ENCODE data around the gene GIMAP4. TPM values are rescaled to one million over a fixed set of nuclear protein-coding genes. Genes with fewer than 3 reads are reported as not detected.

Gene GIMAP4
- total and polyA plus RNA-seq, 2 donors (not counting 1 experiment from before 2014, with no cell fraction given), result 0.27 to 0.66 TPM

DNA sequence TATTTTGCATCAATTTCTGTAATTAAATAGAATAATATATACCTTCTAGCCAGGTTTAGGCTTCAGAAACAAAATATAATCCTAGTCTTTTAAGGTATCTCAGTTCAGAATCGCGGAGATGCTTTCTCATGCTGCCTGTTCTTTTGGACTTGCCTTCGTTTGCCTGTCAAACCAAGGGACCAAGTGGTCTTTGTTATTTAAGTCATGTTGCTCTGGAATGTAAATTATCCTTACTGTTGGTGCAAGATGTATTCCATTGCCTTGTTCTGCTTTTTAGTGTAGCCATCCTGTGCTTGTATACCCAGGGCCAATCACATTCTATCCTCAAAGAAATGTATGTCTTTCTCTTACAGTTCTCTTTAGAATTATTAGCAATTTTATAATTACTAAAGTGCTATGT is 1.1 kb upstream of the GIMAP4 start:
- no peak overlapping the region for H2AFZ ChIP-seq (ENCODE audit: insufficient read depth, low read depth, low read length, poor library complexity, severe bottlenecking)
- Mint-ChIP-seq H3K9me3 (ENCODE audit: insufficient read depth) (peaks cover 4% of the 10 kb centered on the region), H3K4me3 (no peak overlapping the region), H3K27me3 (peaks cover 12% of the 10 kb centered on the region), H3K27ac (no peak overlapping the region), H3K4me1 (no peaks in the 10 kb centered on the region)
- no peak overlapping the region for H3K4me2 ChIP-seq (replicated peaks; ENCODE audit: low read depth, low read length, poor library complexity, severe bottlenecking)
- H3K27ac ChIP-seq (ENCODE audit: low read length in 2 of 2), result no peak overlapping the region
- DNase-seq, result no peak
- H3K27me3 ChIP-seq (replicated peaks in 1 of 4; ENCODE audit: control extremely low read depth in 1 of 4, control insufficient read depth in 3 of 4, insufficient read depth in 4 of 4, low read length in 3 of 4), result peaks cover 0 to 4% (median 0%) of the 10 kb centered on the region in 4 experiments
- no peaks in the 10 kb centered on the region for H3K79me2 ChIP-seq (ENCODE audit: control insufficient read depth, insufficient read depth, low read length)
- intact Hi-C loops (cut with micrococcal nuclease), result no loop called here
- H4K20me1 ChIP-seq (ENCODE audit: control insufficient read depth, insufficient read depth, low read length, poor library complexity, severe bottlenecking), result no peaks in the 10 kb centered on the region
- ChIA-PET POLR2A (no interaction called here), CTCF (no interaction called here)
- H3K4me3 ChIP-seq (ENCODE audit: control extremely low read depth in 1 of 5, extremely low read depth in 1 of 5, insufficient read depth in 1 of 5, low read depth in 2 of 5, low read length in 4 of 5), result no peak overlapping the region
- WGBS (ENCODE audit: insufficient coverage), result 92% methylated on average over 3 of the region's 3 CpGs
- no peak overlapping the region for H3K9ac ChIP-seq (ENCODE audit: low read length)
- no peak for ATAC-seq (ENCODE audit: low read depth)
- no peaks in the 10 kb centered on the region for H3K4me1 ChIP-seq (ENCODE audit: control insufficient read depth in 2 of 2, insufficient read depth in 2 of 2, low read length in 2 of 2)
- H3K9me3 ChIP-seq (ENCODE audit: control extremely low read depth in 1 of 3, control insufficient read depth in 2 of 3, insufficient read depth in 1 of 3, low read length in 2 of 3), result peaks cover 3 to 5% (median 3%) of the 10 kb centered on the region in 3 donors
- H3K36me3 ChIP-seq (replicated peaks in 1 of 2; ENCODE audit: control extremely low read depth in 1 of 2, control insufficient read depth in 1 of 2, extremely low read depth in 1 of 2, insufficient read depth in 2 of 2, low read length in 1 of 2), result no peaks in the 10 kb centered on the region
- TF ChIP-seq, protein P1, sequence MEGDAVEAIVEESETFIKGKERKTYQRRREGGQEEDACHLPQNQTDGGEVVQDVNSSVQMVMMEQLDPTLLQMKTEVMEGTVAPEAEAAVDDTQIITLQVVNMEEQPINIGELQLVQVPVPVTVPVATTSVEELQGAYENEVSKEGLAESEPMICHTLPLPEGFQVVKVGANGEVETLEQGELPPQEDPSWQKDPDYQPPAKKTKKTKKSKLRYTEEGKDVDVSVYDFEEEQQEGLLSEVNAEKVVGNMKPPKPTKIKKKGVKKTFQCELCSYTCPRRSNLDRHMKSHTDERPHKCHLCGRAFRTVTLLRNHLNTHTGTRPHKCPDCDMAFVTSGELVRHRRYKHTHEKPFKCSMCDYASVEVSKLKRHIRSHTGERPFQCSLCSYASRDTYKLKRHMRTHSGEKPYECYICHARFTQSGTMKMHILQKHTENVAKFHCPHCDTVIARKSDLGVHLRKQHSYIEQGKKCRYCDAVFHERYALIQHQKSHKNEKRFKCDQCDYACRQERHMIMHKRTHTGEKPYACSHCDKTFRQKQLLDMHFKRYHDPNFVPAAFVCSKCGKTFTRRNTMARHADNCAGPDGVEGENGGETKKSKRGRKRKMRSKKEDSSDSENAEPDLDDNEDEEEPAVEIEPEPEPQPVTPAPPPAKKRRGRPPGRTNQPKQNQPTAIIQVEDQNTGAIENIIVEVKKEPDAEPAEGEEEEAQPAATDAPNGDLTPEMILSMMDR (IDR thresholded peaks at IDR 0.05), result no peak
- no peak for TF ChIP-seq EZH2 (IDR thresholded peaks at IDR 0.05; ENCODE audit: borderline replicate concordance, insufficient read depth, low read depth, low read length, poor library complexity, severe bottlenecking)

DNA sequence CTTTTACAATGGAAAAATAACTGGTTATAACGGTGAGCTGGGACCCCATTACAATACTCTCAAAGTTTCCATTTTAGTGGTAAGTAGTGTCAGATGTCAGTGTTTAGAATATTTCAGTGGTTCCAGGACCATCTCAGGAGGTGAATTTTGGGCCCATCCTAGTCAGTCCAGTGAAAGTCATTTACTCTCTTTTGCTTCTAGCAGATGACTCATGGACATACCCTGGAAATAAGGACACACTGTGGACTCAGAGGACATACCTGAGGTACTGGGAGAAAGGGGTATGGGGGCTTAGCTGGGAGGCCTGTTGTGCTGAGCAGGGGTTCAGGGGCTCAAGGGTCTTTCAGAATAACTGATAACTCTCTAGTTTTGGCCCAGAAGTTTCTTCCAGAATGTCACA is 618 bp upstream of the GIMAP4 start:
- no peak for DNase-seq
- Mint-ChIP-seq H3K4me3 (no peak overlapping the region), H3K9me3 (ENCODE audit: insufficient read depth) (peaks cover 4% of the 10 kb centered on the region), H3K4me1 (no peaks in the 10 kb centered on the region), H3K27ac (no peak overlapping the region), H3K27me3 (peaks cover 12% of the 10 kb centered on the region)
- Histone ChIP-seq H3K27ac (ENCODE audit: low read length in 2 of 2) (no peak overlapping the region), H3K9ac (ENCODE audit: low read length) (no peak overlapping the region), H3K27me3 (replicated peaks in 1 of 4; ENCODE audit: control extremely low read depth in 1 of 4, control insufficient read depth in 3 of 4, insufficient read depth in 4 of 4, low read length in 3 of 4) (peaks cover 0 to 4% (median 0%) of the 10 kb centered on the region in 4 experiments), H3K9me3 (ENCODE audit: control extremely low read depth in 1 of 3, control insufficient read depth in 2 of 3, insufficient read depth in 1 of 3, low read length in 2 of 3) (peaks cover 0 to 2% (median under 1%) of the 10 kb centered on the region in 3 donors), H3K4me2 (replicated peaks; ENCODE audit: low read depth, low read length, poor library complexity, severe bottlenecking) (no peak overlapping the region), H3K79me2 (ENCODE audit: control insufficient read depth, insufficient read depth, low read length) (no peaks in the 10 kb centered on the region), H4K20me1 (ENCODE audit: control insufficient read depth, insufficient read depth, low read length, poor library complexity, severe bottlenecking) (no peaks in the 10 kb centered on the region), H3K4me3 (ENCODE audit: control extremely low read depth in 1 of 5, extremely low read depth in 1 of 5, insufficient read depth in 1 of 5, low read depth in 2 of 5, low read length in 4 of 5) (no peak overlapping the region), H2AFZ (ENCODE audit: insufficient read depth, low read depth, low read length, poor library complexity, severe bottlenecking) (no peak overlapping the region), H3K36me3 (replicated peaks in 1 of 2; ENCODE audit: control extremely low read depth in 1 of 2, control insufficient read depth in 1 of 2, extremely low read depth in 1 of 2, insufficient read depth in 2 of 2, low read length in 1 of 2) (no peaks in the 10 kb centered on the region), H3K4me1 (ENCODE audit: control insufficient read depth in 2 of 2, insufficient read depth in 2 of 2, low read length in 2 of 2) (no peaks in the 10 kb centered on the region)
- intact Hi-C loops (cut with micrococcal nuclease), result no loop called here
- CTCF ChIA-PET, result no interaction called here
- TF ChIP-seq, protein P1 (IDR thresholded peaks at IDR 0.05), result no peak
- no peak for TF ChIP-seq EZH2 (IDR thresholded peaks at IDR 0.05; ENCODE audit: borderline replicate concordance, insufficient read depth, low read depth, low read length, poor library complexity, severe bottlenecking)
- ATAC-seq (ENCODE audit: low read depth), result no peak
- POLR2A ChIA-PET, result no interaction called here
- no CpG with 5 or more reads among the region's 1 CpG for WGBS (ENCODE audit: insufficient coverage)
